Measurements from ENCODE around the gene NELL2.
"Not testable (repeated sequence)": the region's sequence is repeated elsewhere in the genome, so short reads cannot be mapped to it uniquely, and the experiment has no call there.

The NELL2 gene

DNA sequence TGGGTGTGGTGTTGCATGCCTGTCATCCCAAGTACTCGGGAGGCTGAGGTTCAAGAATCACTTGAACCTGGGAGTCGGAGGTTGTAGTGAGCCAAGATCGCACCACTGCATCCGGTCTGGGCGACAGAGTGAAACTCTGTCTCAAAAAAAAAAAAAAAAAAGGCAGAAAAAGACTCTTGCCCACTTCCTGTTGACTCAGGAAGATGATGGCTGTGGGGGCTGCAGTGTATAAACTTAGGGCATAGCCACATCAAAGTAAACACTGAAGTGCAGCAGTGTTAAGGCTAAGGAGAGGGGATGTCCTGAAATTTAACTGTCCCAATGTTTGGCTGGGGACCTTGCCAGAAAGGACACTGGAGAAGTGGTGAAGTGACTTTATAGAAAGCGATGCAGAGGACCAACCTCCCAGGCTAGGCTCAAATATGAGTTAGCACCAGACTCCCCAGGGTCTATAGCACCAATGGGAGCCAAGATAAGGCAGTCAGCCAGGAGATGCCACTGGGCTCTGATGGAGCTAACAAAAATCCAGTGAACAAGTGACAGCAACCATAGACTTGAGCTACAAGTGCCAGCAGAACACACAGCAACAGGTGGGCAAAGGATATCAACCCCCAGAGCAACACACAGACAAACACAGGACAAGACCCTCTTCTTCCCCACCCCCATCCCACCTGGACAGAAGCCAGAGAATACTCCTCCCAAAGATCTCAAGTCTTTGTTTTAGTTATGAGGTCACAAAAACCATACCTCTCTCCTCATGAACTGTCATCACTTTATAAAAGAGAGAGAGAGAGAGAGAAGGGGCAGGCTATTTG lies 28.0 kb downstream of the NELL2 start:
- no peak for DNase-seq (ENCODE audit: low spot score)

DNA sequence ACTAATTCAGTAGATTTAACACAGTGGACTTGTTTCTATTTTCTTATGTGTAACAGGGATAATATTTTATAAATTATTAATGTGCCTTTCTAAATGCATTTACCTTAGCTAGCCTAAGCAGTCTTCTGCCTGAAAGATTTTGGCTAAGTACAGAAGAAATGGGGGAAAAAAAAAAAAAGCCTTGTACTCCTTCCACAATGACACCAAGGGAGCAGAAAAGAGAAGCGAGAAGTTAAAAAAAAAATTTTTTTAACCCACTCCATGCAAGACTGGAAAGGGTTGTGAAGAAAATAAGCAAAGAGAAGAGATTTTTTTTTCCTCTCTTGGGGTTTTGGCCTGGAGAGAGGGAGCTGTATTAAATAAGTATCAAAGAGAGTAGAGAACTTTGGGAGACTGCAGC lies 28.7 kb downstream of the NELL2 start:
- no peak for DNase-seq (ENCODE audit: low spot score)

GRCh38 chr12:44846826-44847225 lies 29.3 kb downstream of the NELL2 start:
- DNase-seq (ENCODE audit: low spot score): no peak

DNA sequence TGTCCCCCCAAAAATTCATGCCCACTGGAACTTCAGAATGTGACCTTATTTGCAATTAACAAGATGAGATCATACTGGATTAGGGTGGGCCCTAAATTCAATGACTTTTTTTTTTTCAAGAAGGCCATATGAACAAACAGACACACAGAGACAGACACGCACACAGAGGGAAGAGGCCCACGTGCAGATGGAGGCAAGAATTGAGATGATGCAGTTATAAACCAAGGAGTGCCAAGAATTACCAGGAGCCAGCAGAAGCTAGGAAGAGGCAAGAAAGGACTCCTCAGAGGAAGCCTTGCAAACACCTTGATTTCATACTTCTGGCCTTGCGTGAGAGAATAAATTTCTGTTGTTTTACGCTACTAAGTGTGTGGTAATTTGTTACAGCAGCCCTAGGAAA lies 33.4 kb downstream of the NELL2 start:
- no peak for DNase-seq (ENCODE audit: low spot score)

GRCh38 chr12:44839785-44840184 lies 36.3 kb downstream of the NELL2 start:
- no peak for DNase-seq (ENCODE audit: low spot score)

GRCh38 chr12:44837114-44837755 lies 38.9 kb downstream of the NELL2 start:
- no peak for DNase-seq (ENCODE audit: low spot score)

DNA sequence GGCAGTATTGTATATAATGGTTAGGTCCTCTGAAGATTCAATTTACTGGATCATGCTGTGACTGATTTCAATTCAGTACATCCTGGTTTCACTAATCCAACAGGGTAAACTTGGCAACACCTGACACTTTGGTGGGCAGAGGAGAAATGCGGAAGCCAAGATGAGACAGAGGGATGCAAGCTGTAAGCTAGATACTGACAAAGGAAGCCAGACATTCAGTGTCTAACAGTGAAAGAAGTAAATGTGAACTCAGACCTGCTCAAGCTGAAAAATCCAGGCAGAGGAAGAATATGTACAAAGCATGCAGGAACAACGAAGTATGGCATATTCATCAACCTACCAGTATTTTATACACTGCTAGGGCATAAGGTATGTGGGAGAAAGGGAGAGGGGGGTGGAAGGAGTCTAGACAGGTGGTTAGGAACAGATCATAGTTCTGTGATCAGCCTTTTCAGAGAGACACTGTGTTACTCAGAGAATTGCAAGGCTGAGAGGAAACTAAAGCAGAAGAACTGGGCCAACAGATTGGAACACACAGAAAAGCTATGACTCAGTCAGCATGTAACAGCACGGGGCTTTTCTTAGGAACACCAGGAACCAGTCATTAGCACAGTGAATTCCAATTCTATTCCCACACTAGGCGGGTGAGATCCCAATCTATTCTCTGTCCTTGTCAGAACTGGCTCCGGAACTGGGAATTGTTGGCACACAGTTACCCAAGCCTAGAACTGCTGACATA lies 40.3 kb downstream of the NELL2 start:
- no peak for DNase-seq (ENCODE audit: low spot score)

GRCh38 chr12:44834996-44835395 lies 41.1 kb downstream of the NELL2 start:
- peak; percentile 18 for DNase-seq (ENCODE audit: low spot score)

- no peak for DNase-seq (ENCODE audit: low spot score)
These were observed 42.6 kb downstream of the NELL2 start for GRCh38 chr12:44833561-44833960.

DNA sequence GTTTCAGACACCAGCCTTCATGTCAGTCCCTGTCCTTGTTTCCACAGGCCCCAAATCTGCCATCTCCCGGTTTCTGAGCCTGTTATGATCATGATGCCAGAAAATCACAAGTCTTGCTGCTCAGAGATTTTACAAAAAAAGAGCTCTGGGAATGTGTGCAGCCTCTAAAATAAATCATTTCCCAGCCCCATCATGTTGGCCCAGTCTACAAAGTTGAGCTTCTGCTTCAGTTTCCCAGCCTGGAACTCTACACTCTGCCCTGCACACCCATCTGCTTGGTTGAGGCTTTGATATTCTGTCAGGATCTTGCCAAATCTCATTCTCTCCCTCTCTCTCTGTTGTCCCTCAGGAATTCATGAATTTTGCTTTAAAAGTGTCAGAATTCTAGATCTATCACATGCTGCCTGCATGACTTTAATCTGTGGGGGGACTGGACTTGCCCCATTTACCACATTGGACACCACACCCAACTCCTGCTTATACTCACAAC lies 45.5 kb downstream of the NELL2 start:
- no peak for DNase-seq (ENCODE audit: low spot score)

GRCh38 chr12:44829045-44829444 lies 47.1 kb downstream of the NELL2 start:
- DNase-seq (ENCODE audit: low spot score): no peak

DNA sequence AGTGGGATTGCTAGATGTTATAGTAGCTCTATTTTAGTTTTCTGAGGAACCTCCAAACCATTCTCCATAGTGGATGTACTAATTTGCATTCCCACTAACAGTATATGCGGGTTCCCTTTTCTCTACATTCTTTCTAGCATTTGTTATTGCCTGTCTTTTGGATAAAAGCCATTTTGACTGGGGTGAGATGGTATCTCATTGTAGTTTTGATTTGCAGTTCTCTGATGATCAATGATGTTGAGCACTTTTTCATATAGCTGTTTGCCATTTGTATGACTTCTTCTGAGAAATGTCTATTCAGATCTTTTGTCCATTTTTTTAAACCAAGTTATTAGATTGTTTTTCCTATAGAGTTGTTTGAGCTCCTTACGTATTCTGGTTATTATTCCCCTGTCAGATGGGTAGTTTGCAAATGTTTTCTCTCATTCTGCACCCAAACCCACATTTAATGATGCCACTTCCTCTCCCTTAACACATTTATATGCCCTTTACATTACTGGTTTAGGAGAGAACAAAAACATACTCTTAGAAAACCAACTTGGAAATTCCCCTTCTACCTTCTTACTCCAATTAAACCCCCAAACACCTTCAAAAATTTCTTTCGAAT lies 48.2 kb downstream of the NELL2 start:
- DNase-seq (ENCODE audit: low spot score): no peak

DNA sequence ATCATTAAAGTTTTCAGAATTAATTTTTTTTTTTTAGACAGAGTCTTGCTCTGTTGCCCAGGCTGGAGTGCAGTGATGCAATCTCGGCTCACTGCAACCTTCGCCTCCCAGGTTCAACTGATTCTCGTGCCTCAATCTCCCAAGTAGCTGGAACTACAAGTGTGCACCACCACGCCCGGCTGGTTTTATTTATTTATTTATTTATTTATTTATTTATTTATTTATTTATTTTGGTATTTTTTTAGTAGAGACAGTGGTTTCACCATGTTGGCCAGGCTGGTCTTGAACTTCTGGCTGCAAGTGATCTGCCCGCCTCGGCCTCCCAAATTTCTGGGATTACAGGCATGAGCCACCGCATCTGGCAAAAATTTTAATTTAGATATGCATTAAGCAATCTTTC lies 54.4 kb downstream of the NELL2 start:
- DNase-seq (ENCODE audit: low spot score): not testable (repeated sequence)

DNA sequence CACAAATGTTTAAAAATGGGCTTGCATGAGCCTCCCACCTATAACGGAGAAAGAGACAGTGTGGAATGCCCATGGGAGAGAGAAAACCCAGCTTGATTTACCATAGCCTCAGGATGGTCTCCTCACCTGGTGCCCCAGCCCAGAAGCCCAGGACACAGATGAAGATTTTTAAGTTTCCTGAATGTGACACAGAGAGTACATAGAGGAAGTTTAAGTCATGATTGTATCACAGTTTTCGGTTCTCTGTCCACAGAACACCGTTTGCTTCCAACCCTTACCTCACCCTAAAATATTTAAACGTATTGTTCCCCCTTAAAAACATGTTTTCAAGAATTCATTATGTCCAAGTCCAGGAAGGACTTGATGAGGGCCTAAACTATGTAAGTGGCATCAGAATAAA lies 56.2 kb downstream of the NELL2 start:
- DNase-seq (ENCODE audit: low spot score): no peak

- DNase-seq (ENCODE audit: low spot score): no peak
These were observed 58.4 kb downstream of the NELL2 start for GRCh38 chr12:44817687-44818086.

GRCh38 chr12:44816446-44817017 lies 59.6 kb downstream of the NELL2 start:
- DNase-seq (ENCODE audit: low spot score): no peak

GRCh38 chr12:44812062-44812461 lies 64.1 kb downstream of the NELL2 start:
- DNase-seq (ENCODE audit: low spot score): peak; percentile 7

GRCh38 chr12:44804068-44804467 lies 72.0 kb downstream of the NELL2 start:
- no peak for DNase-seq (ENCODE audit: low spot score)

DNA sequence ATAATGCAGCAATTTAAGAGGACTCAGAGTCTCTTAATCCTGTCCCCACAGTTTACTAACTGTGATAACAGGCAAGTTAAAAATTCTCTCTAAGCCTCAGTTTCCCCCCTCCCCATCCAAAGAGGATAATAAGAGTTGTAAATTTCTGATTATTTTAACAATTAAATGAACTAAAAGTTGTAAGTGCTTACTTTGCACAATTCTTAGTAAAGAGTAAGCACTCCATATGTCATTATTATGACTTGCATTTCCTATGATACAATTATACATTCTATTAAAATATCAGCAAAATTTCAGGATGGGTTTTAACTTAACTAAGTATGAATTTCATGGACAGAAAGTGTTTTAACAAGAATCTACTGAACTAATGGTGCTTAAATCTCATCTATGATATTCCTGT lies 80.1 kb downstream of the NELL2 start:
- no peak for DNase-seq (ENCODE audit: low spot score)

DNA sequence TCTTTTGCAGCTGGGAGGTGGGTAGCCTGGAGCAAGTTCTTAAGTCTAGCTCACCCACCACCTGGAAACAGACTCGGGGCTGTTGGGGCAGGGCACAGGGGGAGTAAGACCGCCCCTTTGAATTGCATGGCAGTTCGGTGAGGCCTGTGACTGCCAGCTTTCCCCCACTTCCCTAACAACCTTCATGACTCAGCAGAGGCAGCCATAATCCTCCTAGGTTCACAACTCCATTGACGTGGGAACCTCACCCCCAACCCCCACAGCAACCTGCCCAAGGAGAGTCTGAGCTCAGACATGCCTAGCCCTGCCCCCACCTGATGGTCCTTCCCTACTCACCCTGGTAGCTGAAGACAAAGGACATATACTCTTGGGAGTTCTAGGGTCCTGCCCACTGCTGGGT lies 87.4 kb downstream of the NELL2 start:
- DNase-seq (ENCODE audit: low spot score): no peak

DNA sequence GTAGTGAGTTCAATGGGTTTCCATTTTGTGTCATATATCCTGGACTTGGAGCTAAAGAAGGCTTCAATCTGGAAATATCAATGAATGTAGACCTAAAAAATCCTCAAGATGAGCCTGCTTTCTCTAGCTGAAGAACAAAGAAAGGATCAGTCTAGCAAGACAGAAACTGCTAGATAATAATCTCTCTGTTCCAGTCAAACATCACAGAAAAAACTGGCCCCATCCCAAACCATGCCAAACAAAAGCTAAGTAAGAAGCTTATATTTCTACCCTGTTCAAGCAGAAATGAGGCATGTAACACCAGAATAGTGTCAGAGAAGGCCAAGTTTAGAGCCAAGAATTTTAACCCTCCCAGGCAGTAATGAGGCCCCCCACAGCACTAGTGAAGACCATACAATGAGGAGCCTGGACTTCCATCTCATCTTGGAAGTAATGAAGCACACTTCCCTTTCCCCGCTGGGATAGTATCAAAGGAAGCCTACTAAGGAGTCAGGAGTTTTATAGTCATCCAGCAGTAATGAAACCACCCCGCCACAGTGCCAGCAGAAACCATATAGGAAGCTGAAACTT lies 95.8 kb downstream of the NELL2 start:
- no peak for DNase-seq (ENCODE audit: low spot score)

GRCh38 chr12:44779766-44780165 lies 96.3 kb downstream of the NELL2 start:
- DNase-seq (ENCODE audit: low spot score): no peak
